Panc1 (cell line): ENCODE results near the gene MSH2. TPM values are rescaled to one million over a fixed set of nuclear protein-coding genes. Genes with fewer than 3 reads are reported as not detected.

ENCODE experiments used
- ATAC-seq: fragments of 200-7000 bp; cut with Tn5 transposase; 2 replicates; pipeline ENCODE4 v1.9.1; 2020; ENCODE audit warnings: mild to moderate bottlenecking, moderate library complexity
- BruUV-seq: library from RNA; stranded (reverse); fragments of 400-500 nt; replicated peaks from 2 replicates; lab custom pipeline; 2021; lab: Mats Ljungman, UMichigan
- CTCF ChIA-PET: fragments of 300-600 bp; sonication (Branson Sonifier 250); formaldehyde crosslinking; loops from one replicate; lab custom pipeline; 2022; ENCODE audit warnings: antibody characterized with exemption; lab: Charles Lee
- POLR2A ChIA-PET: fragments of 300-600 bp; sonication (Branson Sonifier 250); formaldehyde crosslinking; loops from one replicate; lab custom pipeline; 2022; ENCODE audit warnings: antibody characterized with exemption; lab: Charles Lee
- DNase-seq: peaks from one replicate; pipeline ENCODE4 v3.0.0-alpha.2; 2010; ENCODE audit warnings: low read depth, low spot score
- H3K27ac ChIP-seq: 2 replicates; pipeline ENCODE4 v1.5.1; 2011; ENCODE audit warnings: mild to moderate bottlenecking, low read length, inconsistent platforms
- H3K27me3 ChIP-seq: fragments of 200-500 bp; sonication (Bioruptor generic); 2 replicates; pipeline ENCODE4 v1.6.0; 2014; ENCODE audit warnings: low read length, inconsistent platforms; ENCODE audit not compliant: control insufficient read depth, insufficient read depth
- H3K36me3 ChIP-seq: fragments of 200-500 bp; sonication (Bioruptor generic); 2 replicates; pipeline ENCODE4 v1.5.1; 2014; ENCODE audit warnings: inconsistent platforms, mild to moderate bottlenecking, low read length, moderate library complexity; ENCODE audit not compliant: control insufficient read depth, insufficient read depth
- H3K4me1 ChIP-seq: 2 replicates; pipeline ENCODE4 v1.5.1; 2011; ENCODE audit warnings: inconsistent platforms, mild to moderate bottlenecking, low read length, moderate library complexity; ENCODE audit not compliant: control insufficient read depth, insufficient read depth
- H3K4me3 ChIP-seq, 2 experiments: 2 replicates each; pipeline ENCODE4 v1.5.1; 2011 to 2012; ENCODE audit warnings: low read depth in 2 of 2, low read length in 2 of 2, mild to moderate bottlenecking in 2 of 2, inconsistent platforms in 1 of 2, moderate library complexity in 1 of 2
- H3K9me3 ChIP-seq: fragments of 200-500 bp; sonication (Bioruptor generic); 2 replicates; pipeline ENCODE4 v1.5.1; 2014; ENCODE audit warnings: low read depth, mild to moderate bottlenecking, inconsistent platforms, low read length, moderate library complexity; ENCODE audit not compliant: control insufficient read depth, insufficient read depth
- CTCF ChIP-seq: fragments of 450-650 bp; IDR thresholded peaks from 2 replicates; pipeline ENCODE4 v1.5.1; 2017; ENCODE audit warnings: mild to moderate bottlenecking
- POLR2AphosphoS5 ChIP-seq: IDR thresholded peaks from 2 replicates; pipeline ENCODE4 v1.6.1; 2012; ENCODE audit warnings: mild to moderate bottlenecking, low read depth, low read length, moderate library complexity
- REST ChIP-seq, 2 experiments: IDR thresholded peaks; 2 replicates each; pipeline ENCODE4 v1.6.1; 2011 to 2012; ENCODE audit warnings: low read depth in 2 of 2, control low read depth in 1 of 2, low read length in 1 of 2, mild to moderate bottlenecking in 1 of 2, moderate library complexity in 1 of 2; ENCODE audit not compliant: insufficient read depth in 1 of 2
- SIN3A ChIP-seq: IDR thresholded peaks from 2 replicates; pipeline ENCODE4 v1.6.1; 2012; ENCODE audit warnings: low read depth, mild to moderate bottlenecking, low read length, moderate library complexity, borderline replicate concordance; ENCODE audit not compliant: insufficient read depth
- TCF7L2 ChIP-seq: IDR thresholded peaks from 2 replicates; pipeline ENCODE4 v1.6.1; 2011; ENCODE audit warnings: mild to moderate bottlenecking, low read depth, low read length, inconsistent platforms
- in situ Hi-C: cut with HindIII; loops from 2 replicates; pipeline ENCODE4 v1.10.0; 2016; ENCODE audit warnings: low sequenced_read_pairs, low pct_unique_long_range_greater_than_20kb
- intact Hi-C: fragments of 100-400 bp; cut with micrococcal nuclease; formaldehyde crosslinking; loops from one replicate; pipeline ENCODE4 v1.10.0; 2022; ENCODE audit not compliant: unreplicated experiment
- total RNA-seq: library from RNA; stranded (reverse); gene quantifications from one replicate; pipeline ENCODE4 v1.2.1, GENCODE V29; 2021; ENCODE audit not compliant: unreplicated experiment

Gene MSH2
- total RNA-seq, 1 experiment from 2014 or later = 72.2 TPM

- Histone ChIP-seq H3K9me3 (no peaks in the 10 kb centered on the region), H3K4me3 (peak overlapping the region; percentile 45 to 53), H3K36me3 (no peaks in the 10 kb centered on the region), H3K27me3 (no peaks in the 10 kb centered on the region), H3K4me1 (peaks cover 4% of the 10 kb centered on the region; the same call in 1 of the 2 replicates), H3K27ac (no peak overlapping the region)
- DNase-seq = no peak
- TF ChIP-seq POLR2AphosphoS5 (no peak), SIN3A (no peak), REST (IDR thresholded peaks at IDR 0.05; ENCODE audit: insufficient read depth in 1 of 2, low read depth in 2 of 2, low read length in 1 of 2) (no peak), TCF7L2 (no peak), CTCF (no peak)
- ChIA-PET CTCF (no interaction called here), POLR2A (no interaction called here)
- no TSS peak for BruUV-seq
- no peak for ATAC-seq
- in situ Hi-C loops = no loop called here
- intact Hi-C loops = no loop called here
Observed at GRCh38 chr2:47521666-47522285, 118.8 kb downstream of the MSH2 start.

GRCh38 chr2:47525167-47525566 lies 122.2 kb downstream of the MSH2 start:
- DNase-seq (no peak), ATAC-seq (no peak)
- Histone ChIP-seq H3K4me3 (no peak overlapping the region), H3K4me1 (peaks cover 4% of the 10 kb centered on the region; the same call in 1 of the 2 replicates), H3K9me3 (no peaks in the 10 kb centered on the region), H3K36me3 (no peaks in the 10 kb centered on the region), H3K27me3 (no peaks in the 10 kb centered on the region), H3K27ac (no peak overlapping the region)
- TF ChIP-seq SIN3A (no peak), REST (IDR thresholded peaks at IDR 0.05; ENCODE audit: insufficient read depth in 1 of 2, low read depth in 2 of 2, low read length in 1 of 2) (no peak), CTCF (no peak), POLR2AphosphoS5 (no peak), TCF7L2 (no peak)
- no TSS peak for BruUV-seq
- intact Hi-C loops (no loop called here), in situ Hi-C loops (no loop called here)
- ChIA-PET POLR2A (no interaction called here), CTCF (no interaction called here)
